A204.1 (cell line): ENCODE measurements around the gene CAPN8.
"Not testable (repeated sequence)": the region's sequence is repeated elsewhere in the genome, so short reads cannot be mapped to it uniquely, and the experiment has no call there.

Experiments
- FAIRE-seq: peaks from 2 replicates; lab custom pipeline; 2012; peaks lifted over from hg19 to GRCh38; lab: Jason Lieb, UNC

Gene CAPN8

GRCh38 chr1:223525546-223525945 lies 140.0 kb downstream of the CAPN8 start:
- no peak for FAIRE-seq

GRCh38 chr1:223524930-223525451 lies 140.5 kb downstream of the CAPN8 start:
- no peak for FAIRE-seq

DNA sequence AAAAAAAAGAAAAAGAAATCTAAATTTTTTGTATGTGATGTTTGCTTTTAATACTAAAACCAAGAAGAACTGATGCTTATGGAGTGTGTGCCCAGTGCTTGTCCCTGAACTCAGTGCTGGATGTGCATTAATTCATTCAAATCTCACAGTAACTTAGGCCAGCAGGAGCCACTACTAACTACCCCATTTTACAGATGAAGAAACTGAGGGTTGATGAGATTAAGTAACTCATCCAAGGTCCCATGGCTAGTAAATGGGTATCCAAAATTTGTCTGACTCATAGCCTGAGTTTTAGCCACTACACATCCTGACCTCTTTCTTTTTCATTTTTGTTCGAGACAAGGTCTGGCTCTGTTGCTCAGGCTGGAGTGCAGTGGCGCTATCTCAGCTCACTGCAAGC lies 144.4 kb downstream of the CAPN8 start:
- FAIRE-seq: no peak

DNA sequence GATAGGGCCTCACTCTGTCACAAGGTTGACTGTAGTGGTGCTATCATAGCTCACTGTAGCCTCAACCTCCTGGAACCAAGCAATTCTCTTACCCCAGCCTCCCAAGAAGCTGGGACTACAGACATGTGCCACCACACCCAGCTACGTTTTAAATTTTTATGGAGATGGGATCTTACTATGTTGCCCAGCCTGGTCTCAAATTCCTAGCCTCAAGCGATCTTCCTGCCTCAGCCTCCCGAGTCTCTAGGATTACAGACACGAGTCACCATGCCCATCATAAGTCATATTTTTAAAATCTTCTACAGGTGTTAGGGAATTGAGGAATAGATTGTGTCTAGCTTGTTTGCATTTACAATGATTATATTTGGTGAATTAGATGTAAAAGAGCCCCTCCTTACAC lies 145.3 kb downstream of the CAPN8 start:
- no peak for FAIRE-seq

DNA sequence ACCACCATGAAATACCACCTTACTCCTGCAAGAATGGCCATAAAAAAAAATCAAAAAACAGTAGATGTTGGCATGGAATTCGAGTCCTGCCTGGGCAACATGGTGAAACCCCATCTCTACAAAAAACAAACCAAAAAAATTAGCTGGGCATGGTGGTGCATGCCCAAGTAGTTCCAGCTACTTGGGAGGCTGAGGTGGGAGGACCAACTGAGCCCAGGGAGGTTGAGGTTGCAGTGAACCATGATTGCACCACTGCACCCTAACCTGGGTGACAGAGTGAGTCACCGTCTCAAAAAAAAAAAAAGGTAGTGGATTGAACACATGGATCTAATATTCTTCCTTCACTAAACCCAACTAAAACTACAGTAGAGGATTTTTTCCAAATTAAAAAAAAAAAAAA lies 146.4 kb downstream of the CAPN8 start:
- FAIRE-seq: no peak

DNA sequence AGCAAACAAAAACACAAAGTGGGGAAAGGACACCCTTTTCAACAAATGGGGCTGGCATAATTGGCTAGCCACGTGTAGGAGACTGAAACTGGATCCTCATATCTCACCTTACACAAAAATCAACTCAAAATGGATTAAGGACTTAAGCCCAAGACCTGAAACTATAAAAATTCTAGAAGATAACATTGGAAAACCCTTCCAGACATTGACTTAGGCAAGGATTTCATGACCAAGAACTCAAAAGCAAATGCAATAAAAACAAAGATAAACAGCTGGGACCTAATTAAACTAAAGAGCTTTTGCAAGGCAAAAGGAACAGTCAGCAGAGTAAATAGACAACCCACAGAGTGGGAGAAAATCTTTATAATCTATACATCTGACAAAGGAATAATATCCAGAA lies 146.9 kb downstream of the CAPN8 start:
- FAIRE-seq: not testable (repeated sequence)

GRCh38 chr1:223515926-223516325 lies 149.6 kb downstream of the CAPN8 start:
- no peak for FAIRE-seq

DNA sequence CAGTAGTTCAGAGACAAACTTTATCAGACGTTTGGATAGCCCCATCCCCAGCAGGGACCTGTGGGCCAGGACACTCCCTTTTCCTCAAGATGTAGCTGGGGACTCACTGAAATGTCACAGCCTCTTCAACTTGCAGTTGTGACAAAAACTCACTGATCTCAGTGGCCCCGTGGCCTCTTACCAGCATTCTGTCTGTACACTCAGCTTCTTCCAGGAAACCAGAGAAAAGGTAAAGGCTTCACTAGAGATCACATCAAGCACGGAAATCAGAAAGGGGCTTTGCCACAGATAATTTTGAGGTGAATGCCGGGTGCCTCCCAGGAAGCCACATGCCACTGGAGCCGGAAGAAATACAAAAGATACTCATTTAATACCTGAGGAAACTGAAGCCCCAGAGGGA lies 150.1 kb downstream of the CAPN8 start:
- no peak for FAIRE-seq

GRCh38 chr1:223514644-223515043 lies 150.9 kb downstream of the CAPN8 start:
- FAIRE-seq: no peak

- no peak for FAIRE-seq
These were observed 152.2 kb downstream of the CAPN8 start for GRCh38 chr1:223513309-223513708.

DNA sequence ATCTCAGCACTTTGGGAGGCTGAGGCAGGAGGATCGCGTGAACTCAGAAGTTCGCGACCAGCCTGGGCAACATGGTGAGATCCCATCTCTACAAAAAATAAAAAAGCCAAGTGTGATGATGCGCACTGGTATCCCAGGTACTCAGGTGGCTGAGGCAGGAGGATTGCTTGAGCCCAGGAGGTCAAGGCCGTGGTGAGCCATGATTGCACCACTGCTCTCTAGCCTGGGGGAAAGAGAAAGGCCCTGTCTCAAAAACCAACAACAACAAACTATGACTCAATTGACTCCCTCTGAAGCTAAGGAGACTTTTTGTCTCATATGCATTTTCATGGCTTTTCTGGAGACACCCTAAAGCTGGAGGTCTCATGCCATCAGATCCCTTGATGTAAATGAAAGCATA lies 153.4 kb downstream of the CAPN8 start:
- FAIRE-seq: no peak

GRCh38 chr1:223508796-223509195 lies 156.7 kb downstream of the CAPN8 start:
- FAIRE-seq: no peak

DNA sequence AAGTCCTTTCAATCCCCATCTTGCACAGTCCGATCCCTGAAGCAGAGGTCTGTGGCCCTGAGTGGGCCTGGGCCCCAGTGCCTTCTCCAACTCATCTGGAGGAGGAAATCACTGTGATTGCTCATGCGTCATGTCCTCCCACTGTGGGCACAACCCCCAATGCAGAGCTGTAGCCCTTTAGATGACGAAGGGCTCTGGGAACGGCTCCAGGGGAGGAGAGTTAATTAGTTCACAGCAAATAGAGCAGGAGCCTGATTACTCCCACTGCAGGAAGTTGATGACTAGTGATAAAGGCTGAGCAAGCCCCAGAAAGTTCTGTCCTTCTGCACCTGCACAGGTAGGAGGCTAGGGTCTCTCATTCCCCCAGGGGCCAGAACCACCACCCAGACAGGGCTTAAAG lies 160.8 kb downstream of the CAPN8 start:
- no peak for FAIRE-seq

DNA sequence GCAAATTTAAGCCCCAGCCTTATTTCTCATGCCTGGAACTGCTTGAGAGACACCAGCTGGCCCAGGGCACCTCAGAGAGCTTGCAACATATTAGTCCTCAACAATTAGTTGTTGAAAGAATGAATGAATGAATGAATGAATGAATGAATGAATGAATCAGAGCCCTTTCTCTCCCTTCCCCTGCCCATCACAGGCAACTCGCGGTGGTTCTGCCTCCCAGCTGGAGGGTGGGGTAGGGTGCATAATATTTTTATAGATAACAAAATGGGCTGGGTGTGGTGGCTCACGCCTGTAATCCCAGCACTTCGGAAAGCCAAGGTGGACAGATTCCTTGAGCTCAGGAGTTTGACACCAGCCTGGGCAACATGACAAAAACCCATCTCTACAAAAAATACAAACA lies 162.2 kb downstream of the CAPN8 start:
- FAIRE-seq: no peak

- no peak for FAIRE-seq
These were observed 164.7 kb downstream of the CAPN8 start for GRCh38 chr1:223500560-223501425.

GRCh38 chr1:223496883-223497282 lies 168.6 kb downstream of the CAPN8 start:
- no peak for FAIRE-seq

- no peak for FAIRE-seq
These were observed 170.4 kb downstream of the CAPN8 start for GRCh38 chr1:223494926-223495645.

DNA sequence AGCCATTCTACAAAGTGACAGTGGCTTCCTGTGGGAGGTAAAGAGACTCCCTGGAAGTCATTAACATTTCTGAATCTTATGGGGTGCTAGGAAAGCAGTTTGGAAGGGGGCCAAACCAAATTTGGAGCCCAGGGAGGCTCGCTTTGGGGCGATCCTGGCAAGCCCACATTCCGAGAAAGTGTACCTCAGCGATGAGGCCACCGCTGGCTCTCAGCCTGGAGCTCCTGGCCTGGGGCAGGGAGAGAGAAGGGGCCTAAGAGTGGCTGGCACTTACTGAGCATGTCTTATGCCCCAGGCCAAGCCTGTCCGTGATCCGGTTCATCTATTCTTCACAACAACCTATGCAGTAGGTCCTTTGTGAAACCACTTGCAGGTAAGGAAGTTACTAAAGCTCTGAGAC lies 173.5 kb downstream of the CAPN8 start:
- FAIRE-seq: no peak
